ENCODE results near the gene MIGA2.
"Not testable (repeated sequence)": the region's sequence is repeated elsewhere in the genome, so short reads cannot be mapped to it uniquely, and the experiment has no call there.

The MIGA2 gene

GRCh38 chr9:129011761-129012181 is 24.7 kb upstream of the MIGA2 start:
- DNase-seq = no peak

- no peak for DNase-seq
These were observed 24.1 kb upstream of the MIGA2 start for GRCh38 chr9:129012343-129012742.

- no peak for DNase-seq
These were observed 23.5 kb upstream of the MIGA2 start for GRCh38 chr9:129012893-129013448.

- no peak for DNase-seq
These were observed 22.8 kb upstream of the MIGA2 start for GRCh38 chr9:129013674-129014073.

GRCh38 chr9:129014124-129014523 is 22.3 kb upstream of the MIGA2 start:
- DNase-seq = no peak

GRCh38 chr9:129014608-129015007 is 21.8 kb upstream of the MIGA2 start:
- no peak for DNase-seq

- no peak for DNase-seq
These were observed 15.3 kb upstream of the MIGA2 start for GRCh38 chr9:129021091-129021490.

GRCh38 chr9:129022037-129022436 is 14.4 kb upstream of the MIGA2 start:
- no peak for DNase-seq

- peak; percentile 11 for DNase-seq
These were observed 13.2 kb upstream of the MIGA2 start for GRCh38 chr9:129023036-129023907.

- DNase-seq = no peak
These were observed 12.6 kb upstream of the MIGA2 start for GRCh38 chr9:129023908-129024233.

GRCh38 chr9:129026442-129027223 is 9.8 kb upstream of the MIGA2 start:
- DNase-seq = no peak

GRCh38 chr9:129027224-129027684 is 9.2 kb upstream of the MIGA2 start:
- no peak for DNase-seq

GRCh38 chr9:129027685-129028191 is 8.7 kb upstream of the MIGA2 start:
- no peak for DNase-seq

GRCh38 chr9:129028192-129028966 is 8.0 kb upstream of the MIGA2 start, which contains the start of gene SH3GLB2:
Gene SH3GLB2 (minus strand): TSS chr9:129028331. CDS start chr9:129028154, 177 bp downstream.
- peak; percentile 79 for DNase-seq

- DNase-seq = no peak
These were observed 6.2 kb upstream of the MIGA2 start for GRCh38 chr9:129030191-129030590.

GRCh38 chr9:129031514-129031913 is 4.9 kb upstream of the MIGA2 start:
- no peak for DNase-seq

GRCh38 chr9:129032541-129033159 is 3.8 kb upstream of the MIGA2 start:
- DNase-seq = no peak

GRCh38 chr9:129033216-129033615 is 3.2 kb upstream of the MIGA2 start:
- no peak for DNase-seq

GRCh38 chr9:129035838-129036237 is 588 bp upstream of the MIGA2 start:
- DNase-seq = not testable (repeated sequence)

GRCh38 chr9:129036923-129037766 is 719 bp downstream of the MIGA2 start:
- DNase-seq = no peak

- no peak for DNase-seq
These were observed 1.3 kb downstream of the MIGA2 start for GRCh38 chr9:129037767-129038098.

All from MV-4-11 (cell line).